ENCODE measurements around the gene APLNR.

Gene APLNR

DNA sequence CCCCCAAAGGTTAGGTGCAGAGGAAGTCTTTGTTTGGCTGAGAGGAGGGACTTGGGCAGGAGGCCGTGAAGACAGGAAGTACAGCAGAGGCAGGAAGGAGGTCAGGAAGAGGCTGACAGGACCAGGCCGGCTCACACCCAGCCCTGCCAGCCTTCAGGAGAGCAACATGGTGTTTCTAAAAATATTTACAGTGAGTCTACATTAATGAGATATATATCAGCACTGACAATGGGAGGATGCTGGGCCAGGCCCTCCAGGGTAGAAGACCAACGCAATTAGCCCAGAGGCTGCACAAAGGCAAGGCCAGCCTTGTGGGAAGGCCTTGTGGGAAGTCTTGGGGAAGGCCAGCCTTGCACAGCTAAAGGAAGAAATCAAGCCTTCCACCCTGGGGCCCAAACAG is 7.9 kb upstream of the APLNR start:
- H2AFZ ChIP-seq (ENCODE audit: low read length) = no peak overlapping the region
- no peaks in the 10 kb centered on the region for H3K36me3 ChIP-seq (ENCODE audit: insufficient read depth, low read length)
- no peak overlapping the region for H3K4me3 ChIP-seq (ENCODE audit: low read depth, low read length, poor library complexity, severe bottlenecking)
- H3K4me2 ChIP-seq (ENCODE audit: low read length) = no peak overlapping the region
- no peaks in the 10 kb centered on the region for H3F3A ChIP-seq (ENCODE audit: insufficient read depth, low read length)
- no peak overlapping the region for H3K27ac ChIP-seq (ENCODE audit: low read depth, low read length, poor library complexity, severe bottlenecking)
- no peaks in the 10 kb centered on the region for H3K9me3 ChIP-seq (ENCODE audit: low read length)
- no peaks in the 10 kb centered on the region for H3K4me1 ChIP-seq (ENCODE audit: insufficient read depth, low read length, severe bottlenecking)
- no peak for TF ChIP-seq EZH2 (IDR thresholded peaks at IDR 0.05; ENCODE audit: borderline replicate concordance, low read length)
- TF ChIP-seq, protein P1, sequence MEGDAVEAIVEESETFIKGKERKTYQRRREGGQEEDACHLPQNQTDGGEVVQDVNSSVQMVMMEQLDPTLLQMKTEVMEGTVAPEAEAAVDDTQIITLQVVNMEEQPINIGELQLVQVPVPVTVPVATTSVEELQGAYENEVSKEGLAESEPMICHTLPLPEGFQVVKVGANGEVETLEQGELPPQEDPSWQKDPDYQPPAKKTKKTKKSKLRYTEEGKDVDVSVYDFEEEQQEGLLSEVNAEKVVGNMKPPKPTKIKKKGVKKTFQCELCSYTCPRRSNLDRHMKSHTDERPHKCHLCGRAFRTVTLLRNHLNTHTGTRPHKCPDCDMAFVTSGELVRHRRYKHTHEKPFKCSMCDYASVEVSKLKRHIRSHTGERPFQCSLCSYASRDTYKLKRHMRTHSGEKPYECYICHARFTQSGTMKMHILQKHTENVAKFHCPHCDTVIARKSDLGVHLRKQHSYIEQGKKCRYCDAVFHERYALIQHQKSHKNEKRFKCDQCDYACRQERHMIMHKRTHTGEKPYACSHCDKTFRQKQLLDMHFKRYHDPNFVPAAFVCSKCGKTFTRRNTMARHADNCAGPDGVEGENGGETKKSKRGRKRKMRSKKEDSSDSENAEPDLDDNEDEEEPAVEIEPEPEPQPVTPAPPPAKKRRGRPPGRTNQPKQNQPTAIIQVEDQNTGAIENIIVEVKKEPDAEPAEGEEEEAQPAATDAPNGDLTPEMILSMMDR (IDR thresholded peaks at IDR 0.05; ENCODE audit: low read length) = no peak
- no peaks in the 10 kb centered on the region for H3K27me3 ChIP-seq (ENCODE audit: insufficient read depth, low read length)
- no peaks in the 10 kb centered on the region for H3K79me2 ChIP-seq (ENCODE audit: insufficient read depth, low read length)
- no peaks in the 10 kb centered on the region for H3K9me2 ChIP-seq (ENCODE audit: low read depth, low read length)
- no peaks in the 10 kb centered on the region for H4K20me1 ChIP-seq (ENCODE audit: insufficient read depth, low read length)
- no peak overlapping the region for H3K9ac ChIP-seq (ENCODE audit: low read length)

DNA sequence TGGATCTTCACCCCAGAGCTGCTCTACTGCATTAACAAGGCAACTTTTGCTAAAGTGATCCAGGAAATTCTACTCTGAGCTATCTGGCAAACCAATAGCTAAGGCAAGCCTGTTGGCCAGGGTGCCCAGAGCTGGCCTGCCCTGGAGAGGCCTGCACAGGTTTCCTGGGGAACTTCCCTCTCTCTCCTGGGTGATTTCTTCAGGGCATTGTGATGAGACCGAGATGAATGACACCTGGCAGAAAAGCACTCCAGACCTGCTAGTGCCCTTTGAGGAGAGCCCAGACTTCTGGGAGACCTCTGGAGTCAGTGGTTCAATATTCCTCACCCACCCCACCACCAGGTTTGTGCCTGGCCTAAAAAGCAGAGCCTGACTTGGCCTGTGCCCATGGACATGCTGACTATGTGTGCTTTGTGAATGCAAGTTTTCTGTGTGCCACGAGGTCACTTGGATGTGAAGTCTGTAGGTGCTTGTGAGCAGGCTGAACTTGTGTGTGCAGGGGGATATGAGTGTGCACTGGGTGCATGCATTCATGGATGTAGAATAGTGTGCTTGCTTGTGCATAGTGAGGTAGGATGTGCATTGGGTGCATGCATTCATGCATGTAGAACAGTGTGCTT is 4.4 kb upstream of the APLNR start:
- TF ChIP-seq EZH2 (IDR thresholded peaks at IDR 0.05; ENCODE audit: borderline replicate concordance, low read length) = no peak
- TF ChIP-seq, protein P1 (IDR thresholded peaks at IDR 0.05; ENCODE audit: low read length) = no peak
- no peak overlapping the region for H3K4me3 ChIP-seq (ENCODE audit: low read depth, low read length, poor library complexity, severe bottlenecking)
- no peaks in the 10 kb centered on the region for H3K4me1 ChIP-seq (ENCODE audit: insufficient read depth, low read length, severe bottlenecking)
- no peaks in the 10 kb centered on the region for H3K9me3 ChIP-seq (ENCODE audit: low read length)
- no peaks in the 10 kb centered on the region for H3K27me3 ChIP-seq (ENCODE audit: insufficient read depth, low read length)
- no peak overlapping the region for H3K9ac ChIP-seq (ENCODE audit: low read length)
- H3K36me3 ChIP-seq (ENCODE audit: insufficient read depth, low read length) = no peaks in the 10 kb centered on the region
- H3K79me2 ChIP-seq (ENCODE audit: insufficient read depth, low read length) = no peaks in the 10 kb centered on the region
- H4K20me1 ChIP-seq (ENCODE audit: insufficient read depth, low read length) = no peaks in the 10 kb centered on the region
- no peak overlapping the region for H3K4me2 ChIP-seq (ENCODE audit: low read length)
- no peak overlapping the region for H2AFZ ChIP-seq (ENCODE audit: low read length)
- H3K9me2 ChIP-seq (ENCODE audit: low read depth, low read length) = no peaks in the 10 kb centered on the region
- H3F3A ChIP-seq (ENCODE audit: insufficient read depth, low read length) = no peaks in the 10 kb centered on the region
- no peak overlapping the region for H3K27ac ChIP-seq (ENCODE audit: low read depth, low read length, poor library complexity, severe bottlenecking)

DNA sequence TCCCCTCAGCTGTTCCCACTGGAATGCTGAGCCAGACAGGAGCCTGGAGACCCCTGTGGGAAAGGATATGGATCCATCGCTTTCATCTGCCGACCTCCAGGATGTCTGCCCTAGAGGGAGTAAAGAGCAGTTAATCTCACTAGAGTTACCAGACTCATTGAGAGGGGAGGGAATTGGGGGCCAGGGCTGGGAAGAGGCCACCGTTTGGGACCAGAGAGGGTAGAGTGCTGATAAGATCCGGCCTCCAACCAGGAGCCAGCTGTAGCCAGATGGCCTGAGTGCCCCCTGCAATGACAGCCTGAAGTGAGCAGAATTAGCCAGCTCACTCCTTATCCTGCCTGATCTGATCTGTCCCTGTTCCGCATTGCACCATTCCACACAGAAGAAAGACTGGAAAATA is 3.7 kb upstream of the APLNR start:
- Histone ChIP-seq H3K4me1 (ENCODE audit: insufficient read depth, low read length, severe bottlenecking) (no peaks in the 10 kb centered on the region), H3K4me2 (ENCODE audit: low read length) (no peak overlapping the region), H3K9me2 (ENCODE audit: low read depth, low read length) (no peaks in the 10 kb centered on the region), H3K4me3 (ENCODE audit: low read depth, low read length, poor library complexity, severe bottlenecking) (no peak overlapping the region), H3K9ac (ENCODE audit: low read length) (no peak overlapping the region), H2AFZ (ENCODE audit: low read length) (no peak overlapping the region), H3K79me2 (ENCODE audit: insufficient read depth, low read length) (no peaks in the 10 kb centered on the region), H3F3A (ENCODE audit: insufficient read depth, low read length) (no peaks in the 10 kb centered on the region), H4K20me1 (ENCODE audit: insufficient read depth, low read length) (no peaks in the 10 kb centered on the region), H3K27ac (ENCODE audit: low read depth, low read length, poor library complexity, severe bottlenecking) (no peak overlapping the region), H3K27me3 (ENCODE audit: insufficient read depth, low read length) (no peaks in the 10 kb centered on the region), H3K36me3 (ENCODE audit: insufficient read depth, low read length) (no peaks in the 10 kb centered on the region), H3K9me3 (ENCODE audit: low read length) (no peaks in the 10 kb centered on the region)
- TF ChIP-seq EZH2 (IDR thresholded peaks at IDR 0.05; ENCODE audit: borderline replicate concordance, low read length) = no peak
- TF ChIP-seq, protein P1 (IDR thresholded peaks at IDR 0.05; ENCODE audit: low read length) = no peak
